Islet of Langerhans (tissue), 1 donor: ENCODE measurements around the gene ZNF429.
"Not testable (repeated sequence)": the region's sequence is repeated elsewhere in the genome, so short reads cannot be mapped to it uniquely, and the experiment has no call there.

Source experiments
- FAIRE-seq: peaks from one replicate; lab custom pipeline; 2011; peaks lifted over from hg19 to GRCh38; lab: Jason Lieb, UNC

ZNF429 gene

GRCh38 chr19:21513651-21514050, 8.2 kb downstream of the ZNF429 start:
- no peak for FAIRE-seq

GRCh38 chr19:21519488-21519887, 14.1 kb downstream of the ZNF429 start:
- FAIRE-seq = no peak

- FAIRE-seq = no peak
Observed at GRCh38 chr19:21532904-21533303, 27.5 kb downstream of the ZNF429 start.

- FAIRE-seq = not testable (repeated sequence)
Observed at GRCh38 chr19:21536741-21537290, 31.4 kb downstream of the ZNF429 start.

GRCh38 chr19:21559444-21559843, 54.0 kb downstream of the ZNF429 start:
- no peak for FAIRE-seq

- no peak for FAIRE-seq
Observed at GRCh38 chr19:21564406-21564805, 59.0 kb downstream of the ZNF429 start.

- no peak for FAIRE-seq
Observed at GRCh38 chr19:21566073-21566472, 60.7 kb downstream of the ZNF429 start.

- FAIRE-seq = not testable (repeated sequence)
Observed at GRCh38 chr19:21567806-21568205, 62.4 kb downstream of the ZNF429 start.

- FAIRE-seq = no peak
Observed at GRCh38 chr19:21568816-21569493, 63.6 kb downstream of the ZNF429 start.

- FAIRE-seq = no peak
Observed at GRCh38 chr19:21569494-21569865, 64.1 kb downstream of the ZNF429 start.

GRCh38 chr19:21571316-21571715, 65.9 kb downstream of the ZNF429 start:
- FAIRE-seq = no peak

- no peak for FAIRE-seq
Observed at GRCh38 chr19:21574607-21575006, 69.2 kb downstream of the ZNF429 start.

GRCh38 chr19:21576481-21576880, 71.1 kb downstream of the ZNF429 start:
- FAIRE-seq = no peak

GRCh38 chr19:21580101-21580500, 74.7 kb downstream of the ZNF429 start:
- FAIRE-seq = no peak

- FAIRE-seq = no peak
Observed at GRCh38 chr19:21580818-21581217, 75.4 kb downstream of the ZNF429 start.

- no peak for FAIRE-seq
Observed at GRCh38 chr19:21581646-21582240, 76.3 kb downstream of the ZNF429 start.

- FAIRE-seq = no peak
Observed at GRCh38 chr19:21584537-21584936, 79.1 kb downstream of the ZNF429 start.

- no peak for FAIRE-seq
Observed at GRCh38 chr19:21585281-21585890, 80.0 kb downstream of the ZNF429 start.

- no peak for FAIRE-seq
Observed at GRCh38 chr19:21586311-21587116, 81.1 kb downstream of the ZNF429 start.

- no peak for FAIRE-seq
Observed at GRCh38 chr19:21587117-21587461, 81.7 kb downstream of the ZNF429 start.

- FAIRE-seq = no peak
Observed at GRCh38 chr19:21587549-21587948, 82.1 kb downstream of the ZNF429 start.

GRCh38 chr19:21588065-21588601, 82.7 kb downstream of the ZNF429 start:
- FAIRE-seq = no peak
